GM19468 (cell line): ENCODE measurements around the gene CADPS.

Experiments
- ATAC-seq: cut with Tn5 transposase; IDR thresholded peaks from one replicate; pipeline ENCODE4 v1.9.1; 2021; ENCODE audit warnings: mild to moderate bottlenecking, moderate library complexity, moderate number of reproducible peaks; ENCODE audit not compliant: unreplicated experiment; ENCODE audit errors: extremely low read depth

The CADPS gene

DNA sequence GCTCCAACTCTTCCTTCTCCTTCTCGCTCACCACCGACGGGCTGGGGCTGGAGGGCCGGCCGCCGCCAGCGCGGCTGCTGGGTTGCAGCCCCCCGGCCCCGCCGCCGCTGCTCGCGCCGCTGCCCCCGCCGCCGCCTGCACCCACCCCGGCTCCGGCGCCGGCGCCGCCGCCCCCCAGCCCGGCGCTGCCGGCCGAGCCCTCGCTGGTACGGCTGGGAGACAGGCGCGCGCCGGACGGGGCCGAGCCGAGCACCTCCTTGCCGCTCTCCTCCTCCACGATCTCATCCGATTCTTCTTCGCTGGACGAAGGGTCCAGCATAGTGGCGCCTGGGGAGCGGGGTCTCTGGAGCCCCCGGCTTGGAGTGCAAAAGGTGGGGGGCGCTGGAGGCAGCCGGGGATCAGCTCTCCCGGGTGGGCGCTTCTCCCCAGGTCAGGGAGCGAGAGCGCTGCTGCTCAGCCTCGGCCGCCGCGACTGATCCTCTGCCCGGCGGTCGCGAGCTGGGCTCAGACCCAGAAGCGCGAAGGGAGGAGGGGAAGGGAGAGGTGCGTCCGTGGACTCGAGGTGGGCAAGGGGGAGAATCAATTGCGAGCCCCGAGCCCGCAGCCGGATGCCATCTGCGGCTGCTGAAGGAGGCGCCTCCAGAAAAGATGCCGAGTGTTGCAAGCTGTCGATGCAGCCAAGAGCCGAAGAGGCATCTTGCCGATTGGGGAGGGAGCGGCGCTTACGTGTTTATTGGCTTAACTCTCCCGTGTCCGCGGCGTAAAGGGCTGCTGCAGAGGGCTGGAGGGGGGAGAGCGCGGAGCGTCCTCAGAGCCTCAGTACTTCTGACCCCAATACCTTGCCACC, at the start of gene CADPS:
Gene CADPS, minus strand, starts transcription at position 706 of the 847 bp plus-strand sequence. Its CDS starts 387 bp downstream, at position 319.
- ATAC-seq, result no peak

DNA sequence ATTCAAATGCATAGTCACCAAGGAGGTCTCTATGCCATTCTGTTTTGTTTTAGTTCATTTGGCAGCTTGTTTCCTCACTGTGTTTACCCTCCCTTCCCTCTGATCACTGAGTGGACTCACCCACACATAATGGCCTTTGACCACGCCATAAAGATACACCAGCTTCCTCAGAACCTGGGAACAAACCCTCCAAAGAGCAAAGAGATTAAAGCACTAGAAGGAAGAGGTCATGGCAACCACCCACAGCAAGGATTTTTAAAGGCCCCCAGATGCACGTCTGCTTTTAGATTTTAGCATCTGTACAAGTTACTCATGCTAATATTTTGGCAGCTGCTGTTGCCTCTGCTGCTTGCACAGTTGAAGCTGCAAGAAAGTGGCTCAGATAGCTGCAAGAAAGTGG, 47.9 kb upstream of the CADPS start:
- no peak for ATAC-seq

DNA sequence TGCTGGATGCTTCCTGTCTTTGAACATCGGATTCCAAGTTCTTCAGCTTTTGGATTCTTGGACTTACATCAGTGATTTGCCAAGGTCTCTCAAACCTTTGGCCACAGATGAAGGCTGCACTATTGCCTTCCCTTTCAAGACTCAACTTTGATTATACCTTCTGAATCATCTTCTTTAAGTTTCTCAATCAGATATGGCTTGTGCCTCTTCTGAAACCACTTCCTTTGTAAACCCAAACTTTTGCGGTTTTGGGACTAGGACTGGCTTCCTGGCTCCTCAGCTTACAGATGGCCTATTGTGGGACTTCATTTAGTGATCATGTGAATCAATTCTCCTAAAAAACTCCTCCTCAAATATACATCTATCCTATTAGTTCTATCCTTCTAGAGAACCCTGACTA, 47.1 kb upstream of the CADPS start:
- no peak for ATAC-seq

DNA sequence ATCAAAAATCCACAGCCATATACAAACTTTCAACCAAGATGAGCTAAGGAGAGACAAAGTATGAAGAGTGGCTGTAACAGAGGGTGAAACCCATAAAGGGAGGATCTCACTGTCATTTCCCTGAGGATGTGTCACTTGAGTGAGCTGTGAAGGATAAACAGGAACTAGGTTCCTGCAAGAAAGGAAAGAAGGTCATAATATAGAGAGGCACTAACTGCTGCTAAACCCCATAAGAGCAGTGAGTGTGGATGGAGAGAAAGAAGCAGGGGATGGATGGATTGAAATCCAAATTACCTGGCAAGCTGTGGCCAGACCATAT, 45.2 kb upstream of the CADPS start:
- ATAC-seq, result no peak

DNA sequence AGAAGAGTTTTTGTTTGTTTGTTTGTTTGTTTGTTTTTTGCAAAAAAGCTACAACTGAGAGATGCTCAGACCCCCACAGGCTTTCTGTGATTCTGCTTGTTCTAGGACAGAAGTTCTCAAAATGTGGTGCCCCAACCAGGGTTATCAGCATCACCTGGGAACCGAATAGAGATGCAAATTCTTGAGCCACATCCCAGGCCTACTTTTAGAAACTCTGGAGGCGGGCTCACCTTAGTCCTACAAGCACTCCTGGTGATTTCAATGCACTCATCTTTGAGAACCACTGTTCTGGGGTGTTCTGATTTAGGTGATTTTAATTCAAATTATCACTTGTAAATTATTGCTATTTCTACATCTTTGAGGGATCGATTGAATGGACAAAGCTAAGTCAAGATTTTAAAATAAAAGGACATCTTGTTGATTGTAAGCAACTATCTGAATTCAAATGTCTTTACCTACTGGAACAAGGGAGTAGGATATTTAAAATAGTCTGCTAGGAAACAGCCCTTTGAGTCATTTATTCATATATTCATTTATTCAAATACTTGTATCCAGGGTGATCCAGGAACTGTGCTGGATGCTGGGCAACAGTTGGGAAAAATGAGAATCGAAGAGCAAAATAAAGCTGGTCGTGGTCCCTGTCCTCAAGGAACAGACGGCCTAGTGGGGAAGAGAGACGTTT, 44.7 kb upstream of the CADPS start:
- no peak for ATAC-seq

DNA sequence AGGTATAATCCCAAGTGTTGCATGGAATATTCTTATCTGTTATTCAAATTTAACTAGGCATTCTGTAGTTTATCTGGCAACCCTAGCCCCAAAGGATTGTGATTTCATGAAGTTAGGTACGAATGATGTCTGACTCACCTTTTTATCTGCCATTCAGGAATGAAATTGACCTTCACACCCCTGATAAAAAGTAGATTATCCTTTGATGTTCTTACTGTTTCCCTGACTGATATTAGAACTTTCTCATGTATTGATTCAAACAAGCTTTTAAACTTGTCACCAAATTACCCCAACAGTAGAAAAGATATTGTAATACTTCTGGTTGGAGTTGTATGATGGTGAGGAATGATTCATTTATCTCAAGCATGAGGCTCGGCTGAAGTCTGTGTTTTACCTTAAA, 43.6 kb upstream of the CADPS start:
- no peak for ATAC-seq

DNA sequence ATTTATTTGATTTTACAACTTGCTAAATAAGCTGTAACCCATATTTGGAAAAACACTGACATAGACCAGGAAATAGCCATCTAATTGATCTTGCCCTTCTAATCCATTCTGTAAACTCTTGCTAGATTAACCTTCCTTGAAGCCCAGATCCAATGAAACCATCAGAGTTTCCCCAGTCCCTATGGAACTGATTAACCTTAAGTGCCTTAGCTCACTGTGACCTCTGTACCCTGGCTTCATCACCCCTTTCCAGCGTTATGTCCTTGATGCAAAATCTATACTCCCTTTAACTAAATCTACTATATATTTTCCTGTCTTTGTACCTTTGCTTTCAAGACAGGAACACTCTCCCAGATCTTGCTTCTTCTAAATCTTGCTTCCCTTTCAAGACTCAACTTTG, 42.9 kb upstream of the CADPS start:
- no peak for ATAC-seq

DNA sequence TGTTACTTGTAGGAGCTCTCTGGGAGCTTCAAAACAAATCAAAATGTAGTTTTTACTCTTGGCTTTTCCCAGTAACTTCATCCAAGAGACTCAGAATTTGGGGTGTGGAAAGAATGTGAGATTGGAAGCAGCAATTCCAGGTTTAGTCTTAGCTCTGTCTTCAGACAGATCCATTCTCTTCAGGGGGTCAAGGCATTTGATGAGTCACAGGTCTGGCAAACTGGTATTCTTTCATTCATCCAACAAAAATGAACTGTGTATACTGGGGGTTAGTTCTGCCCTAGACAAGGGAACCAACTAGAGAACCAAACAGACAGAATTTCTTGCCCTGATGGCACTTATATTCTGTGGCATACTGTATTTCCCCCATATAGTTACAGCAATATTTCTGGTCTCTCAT, 36.3 kb upstream of the CADPS start:
- ATAC-seq, result no peak

DNA sequence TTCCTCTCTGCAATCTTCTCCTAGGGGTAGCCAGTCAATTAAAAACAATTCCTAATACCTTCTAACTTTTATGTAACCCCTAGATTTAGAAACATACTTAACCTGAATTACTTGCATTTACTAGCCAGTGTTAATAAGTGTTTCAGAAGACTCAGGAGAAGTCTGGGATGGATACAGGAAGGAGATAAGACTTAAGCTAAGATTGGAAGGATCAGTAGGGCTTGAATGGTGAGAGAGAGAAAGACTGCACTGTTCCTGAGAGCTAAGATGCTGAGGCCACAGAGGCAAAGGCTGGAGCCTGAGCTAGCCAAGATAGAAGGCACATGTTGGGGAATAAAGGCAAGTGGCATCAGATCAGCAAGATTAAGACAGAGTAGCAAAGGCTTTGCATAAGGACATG, 30.1 kb upstream of the CADPS start:
- no peak for ATAC-seq

DNA sequence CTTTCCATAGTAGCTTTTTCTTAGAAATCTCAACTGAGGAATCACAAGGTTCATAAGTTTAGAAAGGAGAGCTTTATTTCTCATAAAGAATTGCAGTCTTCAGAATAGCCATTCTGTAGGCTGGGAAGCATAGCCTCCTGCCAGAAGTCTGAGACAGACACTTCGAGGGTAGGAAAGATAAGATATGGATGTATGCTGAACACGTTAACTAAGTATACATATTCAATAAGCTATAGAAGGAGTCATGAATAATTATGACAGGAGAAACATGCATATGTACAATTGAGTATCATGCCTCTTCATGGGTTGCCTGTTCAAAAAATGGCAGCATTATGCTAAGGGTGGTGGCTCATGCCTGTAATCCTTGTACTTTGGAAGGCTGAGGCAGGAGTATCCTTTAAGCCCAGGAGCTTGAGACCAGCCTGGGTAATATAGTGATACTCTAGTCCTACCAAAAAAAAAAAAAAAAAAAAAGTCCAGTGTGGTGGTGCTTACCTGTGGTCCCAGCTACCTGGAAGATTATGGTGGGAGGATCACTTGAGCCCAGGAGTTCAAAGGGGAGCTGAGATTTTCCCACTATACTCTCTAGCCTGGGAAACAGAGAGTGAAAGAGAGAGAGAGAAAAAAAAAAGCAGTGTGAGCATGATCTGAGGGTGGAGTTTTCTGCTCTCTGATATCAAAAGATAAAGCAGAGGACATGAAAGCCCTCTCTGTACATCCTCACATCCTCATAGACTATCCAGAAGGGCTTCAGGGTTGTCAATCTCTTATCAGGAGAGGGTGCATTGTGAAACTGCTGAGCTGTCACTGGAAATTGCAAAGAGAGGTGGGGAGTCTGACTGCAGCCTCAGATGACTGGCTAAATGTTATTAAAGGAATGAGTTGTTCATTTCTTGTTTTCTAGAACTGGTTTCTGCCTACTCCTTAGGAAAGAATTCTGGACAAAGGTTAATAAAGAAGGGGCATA, 23.6 kb upstream of the CADPS start:
- no peak for ATAC-seq

DNA sequence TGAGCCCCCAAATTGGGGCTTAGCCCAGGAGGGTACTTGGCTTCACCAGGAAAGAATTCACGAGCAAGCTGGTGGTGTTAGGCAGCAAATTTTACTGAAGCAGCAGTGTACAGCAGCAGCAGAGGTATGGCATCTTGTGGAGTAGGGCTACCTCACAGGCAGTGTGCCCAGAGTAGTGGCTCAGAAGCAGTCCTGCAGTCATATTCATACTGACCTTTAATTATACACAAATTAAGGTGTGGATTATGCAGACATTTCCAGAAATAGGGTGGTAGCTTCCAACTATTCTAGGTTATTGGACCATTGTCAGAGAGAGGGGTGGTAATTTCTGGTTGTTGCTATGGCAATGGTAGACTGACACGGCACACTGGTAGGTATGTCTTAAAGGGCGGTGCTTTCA, 20.7 kb upstream of the CADPS start:
- no peak for ATAC-seq

DNA sequence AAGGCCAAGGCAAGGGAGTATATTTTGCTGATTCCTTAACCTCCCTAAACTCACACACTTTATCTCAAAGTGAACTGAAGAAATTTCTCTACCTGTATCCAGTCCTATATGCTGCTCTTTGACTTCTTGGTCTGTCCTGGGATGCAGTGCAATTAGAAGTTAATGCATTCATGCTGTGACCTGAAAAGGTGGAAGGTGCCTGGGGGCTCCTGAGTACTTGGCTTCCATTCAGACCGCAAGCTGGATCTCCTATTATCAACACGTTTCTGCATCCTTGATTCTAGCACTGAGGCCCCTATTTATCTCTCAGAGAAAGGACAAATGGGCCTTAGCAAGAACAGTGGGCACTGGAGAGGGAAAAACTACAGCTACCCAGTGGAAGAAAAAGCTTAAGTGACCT, 17.7 kb upstream of the CADPS start:
- no peak for ATAC-seq

DNA sequence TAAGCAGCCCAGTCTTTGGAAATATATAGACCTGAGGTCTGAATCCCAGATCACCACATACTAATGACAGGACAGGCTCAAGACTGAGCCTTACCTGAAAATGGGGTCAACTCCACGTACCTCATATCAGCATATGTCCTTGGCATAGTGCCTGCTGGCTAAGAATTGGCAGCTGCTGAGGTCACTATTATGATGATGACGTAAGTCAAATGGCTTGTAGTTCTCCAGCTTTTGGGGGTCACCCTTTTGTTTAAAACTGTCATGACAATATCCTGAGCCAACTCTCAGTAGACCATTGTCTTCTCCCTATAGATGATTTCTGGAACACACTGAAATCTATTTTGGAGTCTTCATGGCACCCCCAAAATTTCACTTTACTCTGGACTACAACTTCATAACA, 16.8 kb upstream of the CADPS start:
- ATAC-seq, result no peak

DNA sequence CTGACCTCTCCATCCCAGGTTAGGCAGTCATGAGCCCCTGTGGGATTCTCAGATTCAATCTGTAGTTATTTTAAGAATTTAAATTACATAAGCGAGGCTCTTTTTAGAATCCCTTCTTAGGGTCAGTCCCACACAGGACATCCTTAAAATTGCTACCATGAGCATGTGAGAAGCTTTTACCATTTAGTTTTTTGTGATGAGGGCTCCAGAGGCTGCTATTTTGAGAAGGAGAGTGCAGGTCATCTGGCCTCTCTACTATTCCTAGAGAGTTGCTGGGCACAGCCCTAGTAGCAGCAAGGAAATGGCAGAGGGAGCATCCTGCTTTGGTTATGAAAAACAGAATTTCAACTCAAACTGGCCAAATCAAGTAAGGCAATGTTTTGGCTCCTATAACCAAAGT, 13.6 kb upstream of the CADPS start:
- ATAC-seq, result no peak

DNA sequence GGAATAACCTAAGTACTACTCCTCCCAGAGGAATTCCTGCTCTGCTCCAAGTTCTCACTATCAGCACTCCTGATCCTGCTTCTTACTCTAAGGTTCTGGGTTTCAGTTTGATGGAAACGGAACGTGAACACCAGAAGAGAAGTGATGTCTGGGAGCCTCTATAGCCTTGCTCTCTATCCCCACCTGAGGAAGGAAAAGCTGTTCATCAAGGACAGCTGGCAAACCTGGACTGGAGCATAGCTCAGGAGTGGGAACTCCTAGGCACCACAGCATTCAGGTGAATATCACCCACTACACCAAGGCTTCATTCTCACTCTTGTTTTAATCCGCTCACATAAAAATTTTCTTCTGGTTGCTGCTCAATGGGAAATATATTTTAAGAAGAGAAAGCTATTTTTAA, 13.0 kb upstream of the CADPS start:
- ATAC-seq, result no peak

DNA sequence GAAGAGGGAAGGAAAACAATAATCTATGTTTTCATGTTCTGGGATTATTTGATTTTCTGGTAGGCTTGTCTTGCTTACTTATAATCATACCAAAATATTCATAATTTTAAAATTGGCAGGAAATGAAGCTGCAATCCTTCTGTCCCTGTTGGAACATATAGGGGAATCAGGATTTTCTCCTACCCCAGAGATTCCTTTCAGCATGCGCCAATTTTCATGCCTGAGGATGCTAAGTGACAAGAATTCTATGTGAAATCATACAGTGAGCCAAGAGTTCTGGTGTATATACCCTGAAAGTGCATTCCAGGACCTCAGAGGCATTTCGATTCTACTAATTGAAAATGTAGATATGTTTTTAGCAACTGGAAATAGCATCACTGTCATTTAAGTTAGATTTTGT, 9.9 kb upstream of the CADPS start:
- ATAC-seq, result no peak

DNA sequence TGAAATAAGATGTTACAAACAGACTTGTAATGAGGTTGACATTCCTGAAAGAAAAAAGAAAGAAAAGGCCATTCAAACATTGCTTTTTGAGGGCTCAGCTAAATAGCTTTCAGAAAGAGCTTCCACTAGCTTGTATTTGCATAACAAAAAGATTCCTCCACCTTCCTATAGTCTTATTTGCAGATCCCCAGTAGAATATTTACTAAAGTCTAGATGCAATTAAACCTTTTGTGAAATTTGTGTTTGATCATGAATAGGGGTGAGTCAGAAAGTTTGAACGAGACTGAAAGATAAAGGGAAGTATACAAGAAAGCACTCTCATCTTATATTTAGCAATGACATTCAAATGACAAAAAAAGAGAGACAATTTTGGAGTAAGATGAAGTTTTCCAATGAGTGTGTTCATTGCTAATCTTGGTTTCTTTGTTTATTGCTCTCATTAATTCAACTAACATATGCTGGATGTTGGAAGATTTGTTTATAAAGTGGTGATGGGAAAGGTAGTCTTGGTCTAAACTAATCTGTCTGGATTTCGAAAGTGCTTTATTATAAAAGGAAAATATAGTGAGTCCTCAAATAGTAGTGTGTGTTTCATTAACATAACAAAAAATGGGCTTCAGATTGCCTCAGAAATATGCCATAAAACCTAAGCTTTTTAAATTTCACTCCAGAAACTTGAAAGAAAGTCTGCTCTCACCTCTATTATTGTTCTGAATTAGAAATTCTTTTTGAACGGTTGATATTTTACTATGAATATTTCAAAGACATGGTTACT, 9.1 kb upstream of the CADPS start:
- ATAC-seq, result no peak

DNA sequence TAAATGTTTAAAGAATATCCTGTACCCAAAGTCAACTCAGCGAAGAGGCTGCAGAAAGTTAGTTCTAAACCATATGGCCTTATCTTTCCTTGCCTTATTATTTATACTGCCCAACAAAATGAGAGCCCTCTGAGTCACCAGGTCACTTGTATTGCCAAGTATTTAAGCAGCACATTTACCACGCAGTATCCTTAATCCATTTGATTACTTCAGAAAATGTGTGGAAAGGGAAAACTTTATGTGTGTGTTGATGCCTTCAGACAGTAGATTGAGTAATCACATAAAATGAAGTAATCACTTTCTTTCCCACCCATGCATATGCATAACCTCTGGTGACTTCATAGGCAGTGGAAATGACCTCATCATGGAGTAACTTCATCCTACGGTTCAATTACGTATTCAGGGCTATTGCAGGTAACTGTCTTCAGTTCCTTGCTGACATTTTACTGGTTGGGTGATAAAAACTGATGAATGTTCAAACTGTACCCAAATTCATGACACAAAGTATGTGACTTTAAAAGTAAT, 7.5 kb upstream of the CADPS start:
- ATAC-seq, result no peak

DNA sequence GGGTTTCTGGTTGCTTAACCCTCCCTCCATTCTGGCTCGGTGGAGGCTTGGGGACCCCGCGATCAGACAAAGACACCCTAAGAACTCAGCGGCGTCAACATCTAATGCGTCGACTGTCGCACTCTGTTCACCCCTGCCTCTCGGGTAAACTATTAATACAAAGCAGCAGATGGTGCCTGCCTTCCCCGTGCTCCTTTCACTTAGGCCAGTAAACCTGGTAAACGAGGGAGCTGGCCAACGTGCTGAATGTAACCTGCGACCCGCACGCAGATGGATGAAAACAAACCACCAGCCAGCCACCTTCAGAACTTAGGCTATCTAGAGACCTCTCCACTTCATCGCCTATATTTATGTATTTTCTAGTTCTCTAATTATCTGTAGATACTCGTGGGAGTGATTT, 848 bp upstream of the CADPS start:
- no peak for ATAC-seq

DNA sequence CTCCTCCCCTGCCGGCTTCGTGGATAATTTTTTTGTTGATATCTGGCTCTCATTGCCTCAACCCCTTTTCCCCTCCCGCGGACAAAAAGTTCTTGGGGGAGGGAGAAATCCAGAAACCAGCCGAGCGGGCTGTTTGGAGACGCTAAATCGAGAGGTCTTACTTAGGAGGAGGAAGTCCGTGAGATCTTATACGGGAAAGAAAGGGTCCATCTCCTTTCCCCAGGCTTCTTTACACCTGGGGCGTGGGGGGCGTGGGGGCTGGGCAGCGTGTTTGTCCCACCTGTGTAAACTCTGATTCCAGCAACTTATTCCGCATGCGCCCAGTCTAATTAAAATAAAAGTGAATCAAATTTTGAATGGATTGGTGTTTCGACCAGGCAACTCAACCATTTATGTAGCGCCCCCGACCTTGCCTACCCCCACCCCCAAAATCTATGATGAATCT, 364 bp upstream of the CADPS start:
- no peak for ATAC-seq
